SW480 (cell line): ENCODE measurements around the gene NXPH4.

ENCODE experiments used
- DNase-seq: peaks from one replicate; pipeline ENCODE4 v3.0.0-alpha.2; 2016; ENCODE audit warnings: low spot score

The NXPH4 gene

GRCh38 chr12:57216014-57216911, at the start of gene NXPH4:
TSS of gene NXPH4 (plus strand) at chr12:57216794. CDS start at chr12:57216970, 176 bp downstream.
- DNase-seq, result peak; percentile 41

- peak; percentile 41 for DNase-seq
Measured at GRCh38 chr12:57166971-57167371, 49.6 kb upstream of the NXPH4 start.

- no peak for DNase-seq
Measured at GRCh38 chr12:57168058-57168457, 48.5 kb upstream of the NXPH4 start.

GRCh38 chr12:57169046-57169795, 47.4 kb upstream of the NXPH4 start:
- no peak for DNase-seq

GRCh38 chr12:57169969-57170368, 46.6 kb upstream of the NXPH4 start:
- DNase-seq, result no peak

- no peak for DNase-seq
Measured at GRCh38 chr12:57170408-57170807, 46.2 kb upstream of the NXPH4 start.

GRCh38 chr12:57170927-57171326, 45.7 kb upstream of the NXPH4 start:
- DNase-seq, result no peak

GRCh38 chr12:57171668-57172067, 44.9 kb upstream of the NXPH4 start:
- DNase-seq, result no peak

GRCh38 chr12:57173089-57173488, 43.5 kb upstream of the NXPH4 start:
- no peak for DNase-seq

- DNase-seq, result no peak
Measured at GRCh38 chr12:57173683-57174082, 42.9 kb upstream of the NXPH4 start.

GRCh38 chr12:57175428-57176138, 41.0 kb upstream of the NXPH4 start:
- peak; percentile 70 for DNase-seq

- no peak for DNase-seq
Measured at GRCh38 chr12:57176139-57176477, 40.5 kb upstream of the NXPH4 start.

- no peak for DNase-seq
Measured at GRCh38 chr12:57176846-57177245, 39.7 kb upstream of the NXPH4 start.

GRCh38 chr12:57177354-57177753, 39.2 kb upstream of the NXPH4 start:
- no peak for DNase-seq

GRCh38 chr12:57178213-57178612, 38.4 kb upstream of the NXPH4 start:
- DNase-seq, result no peak

- DNase-seq, result no peak
Measured at GRCh38 chr12:57179331-57180086, 37.1 kb upstream of the NXPH4 start.

GRCh38 chr12:57180321-57180989, 36.1 kb upstream of the NXPH4 start:
- DNase-seq, result no peak

- DNase-seq, result no peak
Measured at GRCh38 chr12:57181072-57181471, 35.5 kb upstream of the NXPH4 start.

- peak; percentile 30 for DNase-seq
Measured at GRCh38 chr12:57181561-57182155, 34.9 kb upstream of the NXPH4 start.

GRCh38 chr12:57182918-57183575, 33.5 kb upstream of the NXPH4 start:
- peak; percentile 75 for DNase-seq
